H1 (cell line): ENCODE data around the gene TGIF1. TPM values are rescaled to one million over a fixed set of nuclear protein-coding genes. Genes with fewer than 3 reads are reported as not detected.

Experiments
- CTCF ChIA-PET: fragments of 300-600 bp; sonication (Branson Sonifier 250); formaldehyde crosslinking; loops from one replicate; lab custom pipeline; 2021; ENCODE audit not compliant: partially characterized antibody; lab: Charles Lee
- POLR2A ChIA-PET: fragments of 300-600 bp; sonication (Branson Sonifier 250); formaldehyde crosslinking; loops from one replicate; lab custom pipeline; 2021; ENCODE audit warnings: inconsistent platforms; ENCODE audit not compliant: partially characterized antibody; lab: Charles Lee
- DNase-seq, 2 experiments: peaks; one replicate each; pipeline versions ENCODE4 v3.0.0 to v3.0.0-alpha.2; 2010 to 2022; ENCODE audit warnings: low spot score in 2 of 2, low read depth in 1 of 2, mixed read lengths in 1 of 2
- FAIRE-seq: peaks from 2 replicates; lab custom pipeline; 2011; peaks lifted over from hg19 to GRCh38; lab: Jason Lieb, UNC
- H2AFZ ChIP-seq: 2 replicates; pipeline ENCODE4 v1.8.1; 2012; ENCODE audit warnings: low read length, inconsistent platforms
- H2AK5ac ChIP-seq: 2 replicates; pipeline ENCODE4 v1.6.1; 2013; ENCODE audit warnings: low read depth, low read length
- H2BK120ac ChIP-seq: replicated peaks from 2 replicates; pipeline ENCODE3; 2013; ENCODE audit warnings: low read depth, low read length, inconsistent platforms
- H2BK12ac ChIP-seq: 2 replicates; pipeline ENCODE4 v1.6.1; 2013; ENCODE audit warnings: low read depth, low read length
- H2BK15ac ChIP-seq: 2 replicates; pipeline ENCODE4 v1.6.1; 2013; ENCODE audit warnings: low read length
- H2BK20ac ChIP-seq: 2 replicates; pipeline ENCODE4 v1.6.1; 2013; ENCODE audit warnings: low read length
- H2BK5ac ChIP-seq: 2 replicates; pipeline ENCODE4 v1.6.1; 2013; ENCODE audit warnings: low read depth, low read length
- H3K14ac ChIP-seq: 2 replicates; pipeline ENCODE4 v1.6.1; 2013; ENCODE audit warnings: inconsistent platforms; ENCODE audit not compliant: insufficient read length
- H3K18ac ChIP-seq: 2 replicates; pipeline ENCODE4 v1.6.1; 2013; ENCODE audit warnings: low read length; ENCODE audit errors: extremely low read depth
- H3K23ac ChIP-seq: 2 replicates; pipeline ENCODE4 v1.6.1; 2013; ENCODE audit warnings: inconsistent platforms; ENCODE audit not compliant: insufficient read length
- H3K23me2 ChIP-seq: 2 replicates; pipeline ENCODE4 v1.6.1; 2013; ENCODE audit warnings: low read depth, low read length
- H3K27ac ChIP-seq: 2 replicates; pipeline ENCODE4 v1.6.1; 2011; ENCODE audit warnings: low read depth, low read length, inconsistent platforms
- H3K27me3 ChIP-seq, 4 experiments: replicated peaks in 1 of 4; 1 replicate in 1 of 4; 2 replicates in 3 of 4; pipeline versions ENCODE4 v1.6.1 to v1.8.1; 2011 to 2013; ENCODE audit warnings: low read length in 3 of 4, mild to moderate bottlenecking in 3 of 4, inconsistent platforms in 2 of 4, mixed read lengths in 2 of 4, moderate library complexity in 1 of 4; ENCODE audit not compliant: control insufficient read depth in 3 of 4, insufficient read depth in 3 of 4; ENCODE audit errors: extremely low read depth in 1 of 4
- H3K36me3 ChIP-seq, 4 experiments: 2 replicates each; pipeline versions ENCODE4 v1.6.1 to v1.8.1; 2011 to 2013; ENCODE audit warnings: mild to moderate bottlenecking in 4 of 4, low read length in 3 of 4, moderate library complexity in 2 of 4, control low read depth in 1 of 4, inconsistent platforms in 1 of 4; ENCODE audit not compliant: insufficient read depth in 4 of 4, control insufficient read depth in 2 of 4
- H3K4ac ChIP-seq: replicated peaks from 2 replicates; pipeline ENCODE3; 2013; ENCODE audit warnings: low read length, low read depth, mixed read lengths, inconsistent platforms; ENCODE audit not compliant: insufficient read length
- H3K4me1 ChIP-seq, 4 experiments: replicated peaks in 1 of 4; 1 replicate in 1 of 4; 2 replicates in 3 of 4; pipeline versions ENCODE4 v1.6.1 to v1.8.1; 2011 to 2013; ENCODE audit warnings: low read length in 3 of 4, inconsistent platforms in 2 of 4, mixed read lengths in 1 of 4; ENCODE audit not compliant: insufficient read depth in 4 of 4, control insufficient read depth in 3 of 4
- H3K4me2 ChIP-seq, 2 experiments: 2 replicates each; pipeline versions ENCODE4 v1.6.1 to v1.8.1; 2011 to 2013; ENCODE audit warnings: low read depth in 2 of 2, low read length in 2 of 2, control low read depth in 1 of 2, inconsistent platforms in 1 of 2, mild to moderate bottlenecking in 1 of 2; ENCODE audit not compliant: insufficient read depth in 1 of 2
- H3K4me3 ChIP-seq, 4 experiments: fragments of 200-600, 300-600 bp in 1 of 4; sonication (generic), shearing (Covaris generic), sonication (Bioruptor Twin) in 1 of 4; 2 replicates each; pipeline versions ENCODE4 v1.5.1 to v1.8.1; 2011 to 2016; ENCODE audit warnings: low read length in 4 of 4, low read depth in 3 of 4, control low read depth in 2 of 4, inconsistent platforms in 2 of 4, mild to moderate bottlenecking in 2 of 4, mixed read lengths in 1 of 4, moderate library complexity in 1 of 4; ENCODE audit not compliant: insufficient read depth in 2 of 4; ENCODE audit errors: extremely low read depth in 1 of 4
- H3K56ac ChIP-seq: replicated peaks from 2 replicates; pipeline ENCODE3; 2013; ENCODE audit warnings: low read depth, mild to moderate bottlenecking, mixed read lengths, low read length, inconsistent platforms; ENCODE audit not compliant: insufficient read length
- H3K79me1 ChIP-seq: 2 replicates; pipeline ENCODE4 v1.6.1; 2013; ENCODE audit warnings: low read depth, low read length, control low read depth
- H3K79me2 ChIP-seq, 2 experiments: 2 replicates each; pipeline versions ENCODE4 v1.6.1 to v1.8.1; 2012 to 2013; ENCODE audit warnings: low read length in 2 of 2, mild to moderate bottlenecking in 2 of 2, inconsistent platforms in 1 of 2; ENCODE audit not compliant: insufficient read depth in 2 of 2, control insufficient read depth in 1 of 2
- H3K9ac ChIP-seq, 4 experiments: replicated peaks in 1 of 4; 1 replicate in 1 of 4; 2 replicates in 3 of 4; pipeline versions ENCODE4 v1.6.1 to v1.8.1; 2011 to 2013; ENCODE audit warnings: low read depth in 3 of 4, low read length in 3 of 4, control low read depth in 2 of 4, mild to moderate bottlenecking in 2 of 4, moderate library complexity in 2 of 4, inconsistent platforms in 1 of 4; ENCODE audit errors: extremely low read depth in 1 of 4
- H3K9me3 ChIP-seq, 2 experiments: 2 replicates each; pipeline versions ENCODE4 v1.6.1 to v1.8.1; 2012 to 2013; ENCODE audit warnings: mild to moderate bottlenecking in 2 of 2, moderate library complexity in 2 of 2, control low read depth in 1 of 2, inconsistent platforms in 1 of 2, low read depth in 1 of 2, low read length in 1 of 2, mixed read lengths in 1 of 2; ENCODE audit not compliant: insufficient read depth in 2 of 2
- H4K20me1 ChIP-seq, 2 experiments: replicated peaks in 1 of 2; 2 replicates each; pipeline versions ENCODE3 to v1.8.1; 2011 to 2013; ENCODE audit warnings: inconsistent platforms in 2 of 2, low read length in 2 of 2, mild to moderate bottlenecking in 1 of 2; ENCODE audit not compliant: insufficient read depth in 2 of 2, control insufficient read depth in 1 of 2
- H4K5ac ChIP-seq: 2 replicates; pipeline ENCODE4 v1.6.1; 2013; ENCODE audit warnings: low read length, low read depth, mixed read lengths, inconsistent platforms; ENCODE audit not compliant: insufficient read length
- H4K8ac ChIP-seq: 2 replicates; pipeline ENCODE4 v1.8.0; 2013; ENCODE audit warnings: mild to moderate bottlenecking, moderate library complexity, low read length, inconsistent platforms; ENCODE audit not compliant: insufficient read depth; ENCODE audit errors: extremely low read depth
- H4K91ac ChIP-seq: replicated peaks from 2 replicates; pipeline ENCODE3; 2013; ENCODE audit warnings: low read length, mixed read lengths, inconsistent platforms; ENCODE audit not compliant: insufficient read length
- CBX5 ChIP-seq: fragments of 300-800, 300-1000 bp; sonication (generic); IDR thresholded peaks from 2 replicates; pipeline ENCODE4 v1.7.1; 2016; ENCODE audit warnings: antibody characterized with exemption, low read length, low read depth
- JUND ChIP-seq: IDR thresholded peaks from 2 replicates; pipeline ENCODE4 v1.6.1; 2011; ENCODE audit warnings: mild to moderate bottlenecking, improper control_type of control experiment, low read length
- KDM1A ChIP-seq: fragments of 200-600, 300-600 bp; sonication (generic); IDR thresholded peaks from 2 replicates; pipeline ENCODE4 v1.7.1; 2016; ENCODE audit warnings: mild to moderate bottlenecking, low read length, borderline replicate concordance
- KDM4A ChIP-seq: IDR thresholded peaks from one replicate; pipeline ENCODE4 v1.7.1; 2012; ENCODE audit warnings: low read depth, mild to moderate bottlenecking, moderate library complexity, low read length, inconsistent platforms; ENCODE audit not compliant: severe bottlenecking
- POLR2A ChIP-seq, 2 experiments: IDR thresholded peaks; 1 replicate in 1 of 2; 2 replicates in 1 of 2; pipeline ENCODE4 v1.6.1; 2011; ENCODE audit warnings: low read depth in 2 of 2, low read length in 2 of 2, mild to moderate bottlenecking in 2 of 2; ENCODE audit errors: control extremely low read depth in 1 of 2
- SUZ12 ChIP-seq: fragments of 200-600 bp; sonication (generic); IDR thresholded peaks from 2 replicates; pipeline ENCODE4 v1.6.1; 2012; ENCODE audit warnings: mild to moderate bottlenecking, inconsistent platforms, low read length, moderate library complexity, mixed read lengths
- WGBS, 2 experiments: shearing (Covaris generic) in 1 of 2; methylation state at CpG; one replicate each; pipeline versions ENCODE4 v1.1.6 to v1.1.7; 2013 to 2015; ENCODE audit warnings: low lambda C conversion rate in 2 of 2, mixed read lengths in 2 of 2, inconsistent platforms in 1 of 2, low coverage in 1 of 2, missing lambda C conversion rate in 1 of 2; ENCODE audit not compliant: insufficient replicate concordance in 2 of 2, insufficient coverage in 1 of 2, insufficient read length in 1 of 2; ENCODE audit errors: extremely low coverage in 1 of 2, missing lambda C conversion rate in 1 of 2; 5-methylcytosine and 5-hydroxymethylcytosine counted together
- polyA plus RNA-seq, 7 experiments: library from polyadenylated mRNA; depleted of rRNA in 3 of 7; stranded (reverse) in 5 of 7; unstranded in 2 of 7; fragments of >200 nt in 5 of 7; fragments of 200-250 nt in 2 of 7; gene quantifications; 1 replicate in 5 of 7; 2 replicates in 1 of 7; 4 replicates in 1 of 7; pipeline versions ENCODE4 v1.2.1 to v1.2.3, GENCODE V29; 2011 to 2013; ENCODE audit warnings: missing spikeins in 2 of 7, mixed read lengths in 2 of 7
- total RNA-seq: library from RNA; stranded (reverse); fragmentation: NEBNext Ultra II Directional; extraction: Animal tissue kit (Norgen Biotek cat#: 25700); gene quantifications from 2 replicates; pipeline ENCODE4 v1.2.1, GENCODE V29; 2021

Gene TGIF1
- total and polyA plus RNA-seq, 2 of the 8 experiments (the other 6 are each of a cell fraction or from before 2014, with no cell fraction given): 256 to 262 TPM

- no peak overlapping the region for H4K91ac ChIP-seq
- H2BK15ac ChIP-seq: no peak overlapping the region
- no peaks in the 10 kb centered on the region for H3K36me3 ChIP-seq
- no peaks in the 10 kb centered on the region for H3K79me1 ChIP-seq
- peaks cover 0 to 8% (median 4%) of the 10 kb centered on the region in 4 experiments; a peak in 4 of 7 replicates for H3K4me1 ChIP-seq
- H3K9ac ChIP-seq: no peak overlapping the region
- no peak overlapping the region for H3K56ac ChIP-seq
- H3K4ac ChIP-seq: no peak overlapping the region
- H2AFZ ChIP-seq: peak overlapping the region; percentile 1; the same call in 1 of the 2 replicates
- no peaks in the 10 kb centered on the region for H4K20me1 ChIP-seq
- no peak overlapping the region for H3K27ac ChIP-seq
- TF ChIP-seq JUND (no peak), SUZ12 (no peak), KDM1A (no peak), KDM4A (no peak), CBX5 (no peak), POLR2A (IDR thresholded peaks at IDR 0.05; ENCODE audit: control extremely low read depth in 1 of 2, low read depth in 2 of 2, low read length in 2 of 2) (no peak)
- WGBS, 2 experiments: 80% methylated on average over 9 of the region's 9 CpGs; no CpG with 5 or more reads in 1 of the 2 experiments
- H3K18ac ChIP-seq: no peak overlapping the region
- H4K8ac ChIP-seq: no peak overlapping the region
- H3K4me2 ChIP-seq: no peak overlapping the region
- no peak overlapping the region for H3K4me3 ChIP-seq
- peaks cover under 1% of the 10 kb centered on the region; the same call in 1 of the 2 replicates for H3K23me2 ChIP-seq
- no peaks in the 10 kb centered on the region for H3K9me3 ChIP-seq
- ChIA-PET CTCF (interaction anchor here (0.6 to 3.5 kb wide), 8 partner anchors 9 to 211 kb away, joined by 3 to 12 read pairs (median 5); no protein-coding TSS in a partner anchor), POLR2A (no interaction called here)
- no peak overlapping the region for H2BK120ac ChIP-seq
- H2BK5ac ChIP-seq: no peak overlapping the region
- H2BK20ac ChIP-seq: 0 out of 2 replicates have a peak overlapping the region, but pooled peaks have one; percentile 48
- DNase-seq (no peak), FAIRE-seq (peak; percentile 45)
- H2BK12ac ChIP-seq: peak overlapping the region; percentile 55; the same call in 1 of the 2 replicates
- H4K5ac ChIP-seq: no peak overlapping the region
- H3K79me2 ChIP-seq: no peaks in the 10 kb centered on the region
- H3K27me3 ChIP-seq: no peaks in the 10 kb centered on the region; a peak in 4 of 7 replicates
- H3K23ac ChIP-seq: no peak overlapping the region
- no peak overlapping the region for H2AK5ac ChIP-seq
- H3K14ac ChIP-seq: no peak overlapping the region
These were observed 43.7 kb downstream of the TGIF1 start for GRCh38 chr18:3493501-3494244.
